CD4-positive, alpha-beta T cell (primary cell): ENCODE data around the gene NRXN3. TPM values are rescaled to one million over a fixed set of nuclear protein-coding genes. Genes with fewer than 3 reads are reported as not detected.

ENCODE experiments used
- ATAC-seq: fragments of 200-7000 bp; cut with Tn5 transposase; one replicate; pipeline ENCODE4 v1.10.0; 2022; ENCODE audit warnings: mild to moderate bottlenecking; ENCODE audit not compliant: poor library complexity
- CTCF ChIA-PET: fragments of 350-600 bp; sonication (Branson Sonifier 250); formaldehyde crosslinking; loops from one replicate; lab custom pipeline; 2021; ENCODE audit warnings: antibody characterized with exemption, inconsistent platforms; lab: Charles Lee
- POLR2A ChIA-PET: fragments of 350-600 bp; sonication (Branson Sonifier 250); formaldehyde crosslinking; loops from one replicate; lab custom pipeline; 2021; ENCODE audit warnings: antibody characterized with exemption, inconsistent platforms; lab: Charles Lee
- DNase-seq, 14 experiments: peaks; one replicate each; pipeline ENCODE4 v3.0.0-alpha.2; 2013 to 2020; ENCODE audit warnings: mixed read lengths in 2 of 14
- H3K27ac ChIP-seq, 2 donors: one replicate each; pipeline versions ENCODE4 v1.5.1 to v1.7.0; 2013; ENCODE audit warnings: low read length in 2 of 2, low read depth in 1 of 2, mild to moderate bottlenecking in 1 of 2
- H3K27me3 ChIP-seq, 2 experiments: 1 replicate in 1 of 2; 2 replicates in 1 of 2; pipeline versions ENCODE4 v1.6.1 to v1.7.0; 2013; ENCODE audit warnings: low read length in 2 of 2, control low read depth in 1 of 2, mild to moderate bottlenecking in 1 of 2, moderate library complexity in 1 of 2; ENCODE audit not compliant: insufficient read depth in 2 of 2, control insufficient read depth in 1 of 2
- H3K36me3 ChIP-seq: one replicate; pipeline ENCODE4 v1.6.1; 2013; ENCODE audit warnings: low read length, control low read depth; ENCODE audit not compliant: insufficient read depth
- H3K4me1 ChIP-seq: one replicate; pipeline ENCODE4 v1.6.1; 2013; ENCODE audit warnings: low read length, control low read depth; ENCODE audit not compliant: insufficient read depth
- H3K4me3 ChIP-seq: one replicate; pipeline ENCODE4 v1.5.1; 2013; ENCODE audit warnings: mild to moderate bottlenecking, low read length, moderate library complexity
- H3K9me3 ChIP-seq, 2 experiments: 1 replicate in 1 of 2; 2 replicates in 1 of 2; pipeline versions ENCODE4 v1.6.1 to v1.7.0; 2013; ENCODE audit warnings: low read length in 2 of 2, mild to moderate bottlenecking in 2 of 2, control low read depth in 1 of 2, moderate library complexity in 1 of 2; ENCODE audit not compliant: control insufficient read depth in 1 of 2, insufficient read depth in 1 of 2
- H3K27ac Mint-ChIP-seq: one replicate; pipeline ENCODE4 v1.8.0; 2020; ENCODE audit warnings: mixed read lengths
- H3K27me3 Mint-ChIP-seq: one replicate; pipeline ENCODE4 v1.8.0; 2021; ENCODE audit warnings: mixed read lengths
- H3K36me3 Mint-ChIP-seq: one replicate; pipeline ENCODE4 v1.8.0; 2021; ENCODE audit warnings: low read depth, mixed read lengths
- H3K4me1 Mint-ChIP-seq: one replicate; pipeline ENCODE4 v1.8.0; 2021; ENCODE audit warnings: low read depth, mixed read lengths
- H3K4me3 Mint-ChIP-seq: one replicate; pipeline ENCODE4 v1.8.0; 2020; ENCODE audit warnings: mild to moderate bottlenecking, mixed read lengths
- H3K9me3 Mint-ChIP-seq: one replicate; pipeline ENCODE4 v1.8.0; 2020; ENCODE audit warnings: mixed read lengths
- intact Hi-C, 2 experiments: fragments of 100-400 bp; cut with DNase I in 1 of 2; cut with micrococcal nuclease in 1 of 2; formaldehyde crosslinking; loops; one replicate each; pipeline versions ENCODE4 v1.15.1 to v1.9.0; 2023 to 2025; cut with DNase I, micrococcal nuclease
- total RNA-seq, 174 experiments: library from RNA in 2 of 174; stranded (reverse) in 2 of 174; gene quantifications; one replicate each; pipeline ENCODE4 v1.2.3 and lab custom pipeline; 2021 to 2026
- TF ChIP-seq, protein P1 (sequence below): fragments of 200-600 bp; IDR thresholded peaks from one replicate; pipeline ENCODE4 v1.8.0; 2022; ENCODE audit warnings: antibody characterized with exemption, mild to moderate bottlenecking

The NRXN3 gene
- total RNA-seq, 2 experiments from 2014 or later = not detected

DNA sequence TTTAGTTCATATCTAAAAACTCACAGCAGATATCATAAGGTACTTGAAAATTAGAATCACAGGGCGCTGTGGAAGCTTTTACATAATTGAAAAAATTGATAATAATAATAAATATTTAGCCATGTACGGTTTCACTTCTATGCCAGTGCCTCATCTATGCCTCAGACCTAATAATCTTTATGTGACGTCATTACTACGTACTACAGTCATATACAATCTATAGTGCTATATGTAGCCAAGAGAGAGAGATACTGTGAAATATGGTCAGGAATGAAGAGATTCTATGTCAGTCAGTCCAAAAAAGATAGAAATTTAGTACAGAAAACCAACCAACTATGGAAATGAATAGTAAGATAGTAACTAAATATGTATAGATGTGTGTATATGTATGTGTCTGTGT, 1010.5 kb downstream of the NRXN3 start:
- intact Hi-C loops = no loop called here
- no peaks in the 10 kb centered on the region for H3K36me3 Mint-ChIP-seq
- Histone ChIP-seq H3K9me3 (peaks cover 0 to 4% of the 10 kb centered on the region in 2 experiments), H3K4me3 (no peak overlapping the region), H3K27ac (no peak overlapping the region), H3K36me3 (no peaks in the 10 kb centered on the region), H3K4me1 (no peaks in the 10 kb centered on the region), H3K27me3 (no peaks in the 10 kb centered on the region)
- DNase-seq (no peak), ATAC-seq (no peak)
- ChIA-PET POLR2A (no interaction called here), CTCF (no interaction called here)
- H3K4me1 Mint-ChIP-seq = no peaks in the 10 kb centered on the region
- TF ChIP-seq, protein P1, sequence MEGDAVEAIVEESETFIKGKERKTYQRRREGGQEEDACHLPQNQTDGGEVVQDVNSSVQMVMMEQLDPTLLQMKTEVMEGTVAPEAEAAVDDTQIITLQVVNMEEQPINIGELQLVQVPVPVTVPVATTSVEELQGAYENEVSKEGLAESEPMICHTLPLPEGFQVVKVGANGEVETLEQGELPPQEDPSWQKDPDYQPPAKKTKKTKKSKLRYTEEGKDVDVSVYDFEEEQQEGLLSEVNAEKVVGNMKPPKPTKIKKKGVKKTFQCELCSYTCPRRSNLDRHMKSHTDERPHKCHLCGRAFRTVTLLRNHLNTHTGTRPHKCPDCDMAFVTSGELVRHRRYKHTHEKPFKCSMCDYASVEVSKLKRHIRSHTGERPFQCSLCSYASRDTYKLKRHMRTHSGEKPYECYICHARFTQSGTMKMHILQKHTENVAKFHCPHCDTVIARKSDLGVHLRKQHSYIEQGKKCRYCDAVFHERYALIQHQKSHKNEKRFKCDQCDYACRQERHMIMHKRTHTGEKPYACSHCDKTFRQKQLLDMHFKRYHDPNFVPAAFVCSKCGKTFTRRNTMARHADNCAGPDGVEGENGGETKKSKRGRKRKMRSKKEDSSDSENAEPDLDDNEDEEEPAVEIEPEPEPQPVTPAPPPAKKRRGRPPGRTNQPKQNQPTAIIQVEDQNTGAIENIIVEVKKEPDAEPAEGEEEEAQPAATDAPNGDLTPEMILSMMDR = no peak
- no peaks in the 10 kb centered on the region for H3K9me3 Mint-ChIP-seq
- H3K4me3 Mint-ChIP-seq = no peak overlapping the region
- no peaks in the 10 kb centered on the region for H3K27me3 Mint-ChIP-seq
- no peak overlapping the region for H3K27ac Mint-ChIP-seq

DNA sequence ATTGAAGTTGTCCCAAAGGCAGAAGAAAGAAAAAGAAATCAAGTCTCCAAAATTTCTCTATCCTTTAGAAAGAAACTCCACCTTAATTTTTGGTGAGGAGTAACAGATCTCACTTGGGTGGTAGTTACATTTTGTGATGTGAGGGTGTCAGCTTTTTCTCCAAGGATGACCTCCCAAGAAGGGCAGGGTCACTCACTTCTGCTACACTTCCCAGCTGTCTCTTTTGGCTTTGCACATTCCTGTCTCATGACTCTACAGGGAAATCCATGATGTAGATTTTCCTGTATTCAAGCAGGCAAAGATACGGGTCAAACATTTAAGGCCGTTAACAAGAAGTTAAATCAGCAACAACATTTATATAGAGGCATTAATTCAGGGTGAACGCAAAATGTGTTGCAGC, 1016.4 kb downstream of the NRXN3 start:
- intact Hi-C loops = no loop called here
- POLR2A ChIA-PET = no interaction called here
- H3K4me1 Mint-ChIP-seq = no peaks in the 10 kb centered on the region
- no peaks in the 10 kb centered on the region for H3K27me3 Mint-ChIP-seq
- TF ChIP-seq, protein P1 = no peak
- no peaks in the 10 kb centered on the region for H3K36me3 ChIP-seq
- CTCF ChIA-PET = no interaction called here
- H3K4me3 Mint-ChIP-seq = no peak overlapping the region
- H3K9me3 Mint-ChIP-seq = peaks cover 2% of the 10 kb centered on the region
- no peaks in the 10 kb centered on the region for H3K4me1 ChIP-seq
- H3K36me3 Mint-ChIP-seq = no peaks in the 10 kb centered on the region
- no peak overlapping the region for H3K27ac Mint-ChIP-seq
- no peaks in the 10 kb centered on the region for H3K9me3 ChIP-seq
- no peak overlapping the region for H3K27ac ChIP-seq
- no peak overlapping the region for H3K4me3 ChIP-seq
- H3K27me3 ChIP-seq = no peaks in the 10 kb centered on the region
- DNase-seq (no peak), ATAC-seq (no peak)

DNA sequence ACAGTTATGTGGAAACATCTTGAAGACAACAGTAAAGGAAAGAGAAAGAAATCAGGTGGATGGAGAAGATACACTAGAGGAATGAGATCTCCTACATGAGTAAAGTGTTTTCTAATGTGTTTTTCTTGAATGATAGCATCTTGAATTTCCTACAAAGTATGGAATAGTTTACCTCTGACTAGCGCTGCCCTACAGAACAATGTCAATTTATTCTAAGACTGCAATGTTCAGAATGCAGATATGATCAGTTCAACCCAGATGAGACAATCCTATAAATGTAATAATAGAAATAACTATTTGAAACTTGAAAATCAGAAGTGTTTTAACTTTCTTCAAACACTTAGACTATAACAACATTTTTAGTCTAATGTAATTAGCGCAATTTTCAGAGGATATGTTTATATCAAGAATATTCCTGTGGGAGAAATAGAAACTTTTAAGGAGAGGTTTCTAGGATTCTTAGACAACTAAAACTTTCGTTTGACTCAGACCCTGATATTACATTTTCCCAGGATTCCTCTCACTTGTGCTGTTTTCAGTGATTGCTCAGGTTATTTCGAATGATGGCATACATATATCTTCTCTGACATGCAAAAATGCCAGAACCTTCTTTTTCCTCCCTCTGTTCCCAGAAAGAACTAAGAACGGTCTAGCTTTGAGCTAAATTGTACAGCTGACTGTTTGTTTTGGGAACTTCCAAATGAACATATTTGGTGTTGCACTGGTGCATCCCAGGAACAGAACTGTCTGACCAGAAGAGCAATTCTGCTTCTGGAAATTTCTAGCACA, 1023.7 kb downstream of the NRXN3 start:
- Histone ChIP-seq H3K4me3 (no peak overlapping the region), H3K4me1 (no peaks in the 10 kb centered on the region), H3K27ac (no peak overlapping the region), H3K36me3 (no peaks in the 10 kb centered on the region), H3K27me3 (no peaks in the 10 kb centered on the region), H3K9me3 (peaks cover 0 to 3% of the 10 kb centered on the region in 2 experiments)
- Mint-ChIP-seq H3K4me1 (no peaks in the 10 kb centered on the region), H3K27me3 (no peaks in the 10 kb centered on the region), H3K27ac (no peak overlapping the region), H3K9me3 (peaks cover 9% of the 10 kb centered on the region), H3K36me3 (no peaks in the 10 kb centered on the region), H3K4me3 (no peak overlapping the region)
- DNase-seq (no peak), ATAC-seq (no peak)
- POLR2A ChIA-PET = no interaction called here
- TF ChIP-seq, protein P1 = no peak
- intact Hi-C loops = no loop called here
- CTCF ChIA-PET = no interaction called here
